CD4-positive, alpha-beta T cell treated with Interleukin-17A for 4 hours (primary cell): ENCODE measurements around the gene LYZL2.
"Not testable (repeated sequence)": the region's sequence is repeated elsewhere in the genome, so short reads cannot be mapped to it uniquely, and the experiment has no call there.

Experiments
- DNase-seq: peaks from one replicate; pipeline ENCODE4 v3.0.0-alpha.2; 2020; ENCODE audit warnings: mixed read lengths

Gene LYZL2

DNA sequence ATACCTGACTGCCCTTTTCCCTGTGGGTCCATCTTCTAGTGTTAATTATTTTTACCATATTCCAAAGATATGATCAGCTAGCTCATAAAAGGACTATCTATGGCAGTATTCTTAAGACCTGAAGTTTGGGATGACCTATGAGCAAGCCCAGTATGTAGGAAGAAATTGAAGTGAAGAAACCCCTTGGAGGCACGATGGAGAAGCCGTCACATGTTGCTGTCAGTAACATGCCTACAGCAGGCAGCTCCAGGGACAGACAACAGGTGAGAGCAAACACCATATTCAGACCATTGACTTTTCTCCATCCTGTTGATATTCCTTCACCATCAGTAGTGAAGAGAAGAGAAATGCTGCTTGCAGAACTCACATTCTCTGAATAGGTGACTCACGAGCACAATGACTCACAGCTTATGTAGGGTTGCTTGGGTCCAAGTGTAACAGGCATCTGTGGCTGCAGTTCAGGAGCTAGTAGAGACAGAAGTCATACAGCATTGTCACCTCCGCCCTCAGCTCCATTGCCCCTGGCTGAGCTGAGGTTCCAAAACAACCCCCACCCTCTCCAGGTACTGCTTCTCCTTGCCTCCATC lies 8.4 kb upstream of the LYZL2 start:
- no peak for DNase-seq

DNA sequence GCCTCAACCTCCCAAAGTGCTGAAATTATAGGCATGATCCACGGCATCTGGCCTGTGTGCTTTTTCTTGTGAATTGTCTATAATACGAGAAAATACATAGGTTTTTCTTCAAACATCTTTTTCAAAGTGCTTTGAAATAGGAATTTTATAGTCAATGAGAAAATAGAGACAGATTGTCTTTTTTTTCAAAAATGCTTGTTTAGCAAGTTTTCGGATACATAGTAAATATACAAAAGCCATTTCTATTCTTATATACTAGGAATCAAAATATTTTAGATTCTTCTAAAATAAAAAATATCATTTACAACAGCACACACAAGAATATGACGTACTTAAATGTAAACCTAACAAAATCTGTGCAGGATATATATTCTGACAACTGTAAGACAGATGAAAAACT lies 1.6 kb upstream of the LYZL2 start:
- DNase-seq = no peak

- no peak for DNase-seq
These were observed 1.0 kb upstream of the LYZL2 start for GRCh38 chr10:30630571-30630970.

DNA sequence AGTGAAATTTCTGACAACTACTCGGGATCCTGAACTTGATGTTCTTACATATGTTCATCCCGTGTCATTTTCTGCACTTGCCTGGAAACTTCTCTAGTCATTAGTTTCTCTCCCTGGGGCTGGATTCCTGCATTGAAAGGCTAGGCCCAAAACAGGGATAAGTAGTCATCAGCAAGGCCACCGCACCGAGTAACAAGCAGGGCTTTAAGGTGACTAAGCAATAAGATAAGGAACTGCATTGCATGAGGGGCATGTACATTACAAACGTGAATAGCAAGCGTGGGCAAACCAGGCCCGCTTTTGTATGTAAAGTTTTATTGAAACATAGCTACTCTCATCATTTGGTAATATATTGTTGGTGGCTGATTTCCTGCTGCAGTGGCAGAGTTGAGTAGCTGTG lies 977 bp downstream of the LYZL2 start:
- DNase-seq = not testable (repeated sequence)

GRCh38 chr10:30626837-30627236 lies 2.7 kb downstream of the LYZL2 start:
- not testable (repeated sequence) for DNase-seq

DNA sequence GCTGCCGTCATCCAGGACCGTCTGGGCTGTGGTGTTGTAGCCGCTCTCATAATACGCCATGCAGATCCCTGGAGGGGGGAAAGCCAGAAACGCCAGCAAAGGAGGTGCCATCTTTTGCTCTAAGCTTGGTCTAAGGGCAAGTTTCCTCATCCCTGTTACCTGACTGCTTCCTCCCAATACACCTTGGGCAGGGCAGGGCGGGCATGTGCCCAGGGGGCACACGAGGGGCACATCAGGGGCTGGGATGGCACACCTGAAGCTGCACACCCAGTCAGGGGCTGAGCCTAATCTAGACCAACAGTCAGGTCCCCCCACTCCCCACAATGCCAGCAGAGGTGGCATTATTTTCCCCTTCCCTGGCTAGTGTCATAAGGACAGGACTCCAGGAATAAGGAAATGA lies 3.4 kb downstream of the LYZL2 start:
- not testable (repeated sequence) for DNase-seq

GRCh38 chr10:30625080-30625479 lies 4.5 kb downstream of the LYZL2 start:
- no peak for DNase-seq

DNA sequence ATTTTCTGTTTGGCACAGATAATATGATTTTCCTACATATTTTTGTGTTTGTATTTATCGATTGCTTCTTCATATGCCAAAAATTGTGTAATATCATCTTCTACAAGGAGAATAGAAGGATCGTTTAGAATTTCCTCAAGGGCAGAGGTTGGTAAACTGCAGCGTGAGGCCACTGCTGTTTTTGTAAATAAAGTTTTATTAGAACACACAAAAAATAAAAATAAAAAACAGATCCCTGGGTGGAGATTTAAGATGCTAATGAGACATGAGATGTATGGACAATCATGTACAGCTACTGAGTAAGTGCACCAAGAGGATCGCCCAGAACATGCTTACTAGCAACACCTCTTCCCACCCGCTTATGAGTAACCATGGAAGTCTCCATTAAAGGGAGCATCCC lies 9.6 kb downstream of the LYZL2 start:
- DNase-seq = no peak

- no peak for DNase-seq
These were observed 12.5 kb downstream of the LYZL2 start for GRCh38 chr10:30617070-30617469.

GRCh38 chr10:30611041-30611440 lies 18.5 kb downstream of the LYZL2 start:
- not testable (repeated sequence) for DNase-seq

GRCh38 chr10:30607814-30608213 lies 21.7 kb downstream of the LYZL2 start:
- DNase-seq = no peak

DNA sequence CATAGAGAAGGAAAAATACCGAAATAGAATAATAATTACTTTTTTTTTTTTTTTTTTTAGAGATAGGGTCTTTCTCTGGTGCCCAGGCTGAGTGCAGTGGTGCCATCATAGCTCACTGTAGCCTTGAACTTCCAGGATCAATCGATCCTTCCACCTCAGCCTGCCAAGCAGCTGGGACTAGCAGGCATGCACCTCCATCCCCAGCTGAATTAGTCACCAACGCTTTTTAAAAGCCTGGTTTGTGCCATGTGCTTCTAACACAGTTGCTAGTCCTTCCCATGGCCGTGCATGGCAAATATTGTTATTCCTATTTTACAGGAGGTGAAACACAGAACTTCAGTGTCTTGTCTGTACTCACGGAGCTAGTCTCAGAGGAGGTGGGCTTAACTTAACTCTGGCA lies 23.2 kb downstream of the LYZL2 start:
- DNase-seq = no peak

DNA sequence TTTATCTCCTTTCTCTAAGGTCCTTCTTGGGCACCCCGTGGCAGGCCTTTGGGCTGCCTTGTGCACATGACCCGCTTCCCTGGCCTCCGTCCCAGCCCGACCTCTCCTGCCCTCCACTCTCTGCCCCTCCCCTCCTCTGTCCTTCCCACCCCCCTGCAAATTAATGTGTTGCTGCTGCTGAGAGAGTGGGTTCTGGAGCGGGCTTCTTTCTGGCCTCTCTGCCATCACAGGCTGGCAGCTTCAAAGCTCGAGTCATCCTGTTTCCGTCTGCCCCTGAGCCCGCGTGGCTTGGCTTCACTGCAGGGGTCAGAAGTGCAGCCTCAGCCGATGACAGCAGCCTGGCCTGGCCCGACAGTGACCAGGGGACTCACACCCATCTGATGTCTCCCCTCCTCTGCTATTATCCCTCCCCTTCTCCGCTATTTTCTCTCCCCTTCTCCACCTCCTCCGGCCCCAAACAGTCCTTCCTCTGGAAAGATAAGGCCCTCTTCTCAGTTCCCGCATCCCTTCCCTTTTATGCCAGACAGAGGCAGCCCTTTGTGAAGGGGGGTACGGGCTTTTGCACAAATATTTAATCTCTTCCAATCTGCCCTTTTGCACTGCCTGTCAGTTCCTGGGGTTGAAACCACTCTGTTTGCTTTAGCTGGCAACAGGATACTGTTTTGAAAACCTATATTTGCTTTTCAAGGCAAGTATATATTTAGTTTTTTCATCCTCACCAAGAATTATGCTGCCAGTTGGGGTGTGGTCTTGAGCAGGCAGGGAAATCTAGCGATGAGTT lies 24.0 kb downstream of the LYZL2 start:
- not testable (repeated sequence) for DNase-seq

GRCh38 chr10:30603589-30603988 lies 26.0 kb downstream of the LYZL2 start:
- DNase-seq = no peak

DNA sequence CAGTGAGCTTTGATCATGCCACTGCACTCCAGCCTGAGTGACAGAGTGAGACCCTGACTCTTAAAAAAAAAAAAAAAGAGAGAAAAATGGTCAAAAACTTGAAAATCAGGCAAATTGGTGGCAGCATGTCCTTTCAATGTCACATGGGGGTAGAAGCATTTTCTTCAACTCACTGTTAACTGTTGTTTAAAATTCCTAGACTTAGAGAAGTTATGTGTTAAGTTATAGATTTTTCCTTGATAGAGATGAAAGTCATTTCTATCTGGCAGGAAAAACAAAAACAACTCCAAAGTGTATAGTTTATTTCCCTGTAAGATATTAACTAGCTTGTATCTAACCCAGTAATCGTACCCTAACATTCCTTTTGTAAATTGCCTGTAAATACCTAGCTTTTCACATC lies 26.8 kb downstream of the LYZL2 start:
- no peak for DNase-seq

DNA sequence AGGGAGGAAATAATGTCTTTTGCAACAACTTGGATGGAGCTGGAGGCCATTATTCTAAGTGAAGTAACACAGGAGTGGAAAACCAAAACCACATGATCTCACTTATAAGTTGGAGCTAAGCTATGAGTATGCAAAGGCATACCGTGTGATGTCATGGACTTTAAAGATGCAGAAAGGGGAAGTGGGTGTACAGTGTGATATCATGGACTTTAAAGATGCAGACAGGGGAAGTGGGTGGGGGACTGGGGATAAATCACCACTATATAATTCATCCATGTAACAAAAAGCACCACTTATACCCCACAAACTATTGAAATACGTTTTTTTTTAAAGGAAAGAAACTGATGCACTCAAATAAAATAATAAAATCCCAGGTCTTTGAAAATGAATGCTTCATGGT lies 29.5 kb downstream of the LYZL2 start:
- DNase-seq = no peak

GRCh38 chr10:30598105-30598776 lies 31.3 kb downstream of the LYZL2 start:
- DNase-seq = no peak

DNA sequence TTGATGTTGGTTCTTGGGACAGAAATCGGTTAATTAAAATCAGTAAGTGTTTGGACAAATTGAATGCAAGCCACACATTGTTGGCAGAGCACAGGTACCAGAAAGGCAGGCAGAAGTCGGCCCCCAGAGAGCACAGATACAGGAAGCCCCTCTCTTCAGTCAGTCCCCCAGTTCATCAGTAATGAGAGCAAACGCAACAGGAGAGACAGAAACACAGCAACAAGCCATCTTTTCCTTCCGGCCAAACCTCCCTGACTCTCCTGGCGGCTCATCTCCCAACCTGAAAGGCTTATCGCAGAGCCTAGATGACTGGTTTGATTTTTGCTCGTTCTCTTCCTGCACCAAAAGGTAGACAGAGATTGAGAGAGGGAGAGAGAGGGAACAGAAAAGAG lies 32.1 kb downstream of the LYZL2 start:
- not testable (repeated sequence) for DNase-seq

GRCh38 chr10:30596493-30597432 lies 32.8 kb downstream of the LYZL2 start:
- DNase-seq = not testable (repeated sequence)

- no peak for DNase-seq
These were observed 33.5 kb downstream of the LYZL2 start for GRCh38 chr10:30596013-30596412.

DNA sequence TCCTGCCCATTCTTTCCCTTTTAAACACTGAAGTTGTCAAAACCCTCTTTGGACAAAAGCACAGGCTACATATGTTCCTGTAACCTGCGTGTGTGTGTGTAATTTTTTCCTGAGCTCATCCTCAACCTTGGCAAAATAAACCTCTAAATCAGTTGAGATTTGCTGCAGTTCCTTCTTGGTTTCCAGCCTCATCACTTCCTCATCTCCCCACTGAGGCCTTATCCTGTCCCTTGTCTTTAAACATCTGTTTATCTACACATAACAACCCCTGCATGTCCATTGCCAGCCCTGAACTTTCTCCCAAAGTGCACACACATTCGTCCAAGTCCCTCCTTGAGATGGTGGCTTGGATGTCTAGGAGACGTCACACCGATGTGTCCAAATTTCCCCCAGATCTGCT lies 35.5 kb downstream of the LYZL2 start:
- DNase-seq = no peak

- not testable (repeated sequence) for DNase-seq
These were observed 36.8 kb downstream of the LYZL2 start for GRCh38 chr10:30592770-30593169.

DNA sequence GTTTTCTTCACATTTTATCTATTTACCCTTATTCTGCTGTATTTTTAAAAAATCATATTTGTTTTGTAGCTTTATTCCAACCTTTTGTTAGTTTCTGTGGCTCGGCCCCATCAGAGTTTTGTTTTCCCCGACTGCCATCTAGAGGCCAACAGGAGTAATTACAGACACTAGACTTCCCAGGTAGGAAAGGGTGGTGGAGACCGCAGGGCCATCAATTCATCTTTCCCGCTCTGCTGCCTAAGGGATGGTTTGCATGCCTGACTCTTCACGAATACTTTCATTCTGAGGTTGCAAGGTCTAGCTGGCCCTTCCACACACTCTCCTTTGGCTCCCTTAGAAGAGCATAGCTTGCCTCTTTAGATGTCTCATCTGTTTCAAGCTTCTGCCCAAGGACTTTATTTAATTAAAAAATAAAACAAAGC lies 38.3 kb downstream of the LYZL2 start:
- DNase-seq = peak; percentile 67
